ENCODE measurements around the gene GPR39.

GPR39 gene

DNA sequence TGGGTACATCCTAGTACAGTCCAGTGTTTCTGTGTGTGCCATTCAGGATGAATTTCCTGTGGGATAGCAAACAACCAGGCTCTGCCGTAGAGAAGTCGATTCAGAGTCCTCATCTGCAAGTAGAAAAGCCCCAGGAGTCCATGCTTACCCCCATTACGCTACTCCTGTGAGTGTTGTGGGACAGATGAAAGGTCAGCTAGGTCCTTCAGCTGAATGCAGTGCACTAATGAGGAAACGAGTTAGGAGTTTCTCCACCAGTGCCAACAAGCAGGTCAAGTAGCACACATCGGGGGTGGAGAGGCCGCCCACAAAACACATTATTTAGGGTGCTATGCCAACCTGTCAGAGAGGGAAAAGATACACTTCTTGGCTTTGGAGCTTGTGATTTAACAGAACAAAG lies 2.5 kb upstream of the GPR39 start:
- DNase-seq, result no peak

DNA sequence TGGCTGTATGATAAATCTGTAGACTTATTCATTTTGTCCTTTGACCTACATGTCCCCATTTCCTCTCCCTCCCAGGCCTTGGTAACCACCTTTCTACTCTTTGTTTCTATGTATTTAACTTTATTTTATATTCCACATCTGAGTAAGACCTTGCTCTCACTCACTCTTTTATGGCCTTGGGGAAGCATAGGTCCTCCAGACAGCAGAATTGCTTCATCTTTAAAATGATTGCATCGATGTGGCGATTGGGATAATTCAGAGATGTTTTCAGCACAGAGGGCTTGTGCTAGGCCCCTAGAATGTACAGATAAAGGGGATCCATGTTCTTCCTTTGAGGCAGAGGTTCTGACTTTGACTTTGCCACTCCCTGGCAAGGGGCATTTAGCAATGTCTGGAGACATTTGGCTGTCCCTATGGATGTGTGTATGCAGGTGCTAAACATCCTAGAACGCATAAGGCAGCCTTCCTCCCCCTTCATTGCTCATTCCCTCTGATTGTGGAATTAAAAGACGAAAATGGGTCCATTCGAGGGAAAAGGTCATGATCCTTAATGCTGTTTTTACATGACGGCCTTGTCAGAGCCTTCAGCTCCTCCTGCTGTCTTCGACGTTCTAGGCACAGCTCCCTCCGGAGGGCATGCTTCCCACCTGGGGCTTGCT lies 1.2 kb upstream of the GPR39 start:
- DNase-seq, result no peak

- no peak for DNase-seq
Observed at GRCh38 chr2:132415915-132416722, 486 bp upstream of the GPR39 start.

DNA sequence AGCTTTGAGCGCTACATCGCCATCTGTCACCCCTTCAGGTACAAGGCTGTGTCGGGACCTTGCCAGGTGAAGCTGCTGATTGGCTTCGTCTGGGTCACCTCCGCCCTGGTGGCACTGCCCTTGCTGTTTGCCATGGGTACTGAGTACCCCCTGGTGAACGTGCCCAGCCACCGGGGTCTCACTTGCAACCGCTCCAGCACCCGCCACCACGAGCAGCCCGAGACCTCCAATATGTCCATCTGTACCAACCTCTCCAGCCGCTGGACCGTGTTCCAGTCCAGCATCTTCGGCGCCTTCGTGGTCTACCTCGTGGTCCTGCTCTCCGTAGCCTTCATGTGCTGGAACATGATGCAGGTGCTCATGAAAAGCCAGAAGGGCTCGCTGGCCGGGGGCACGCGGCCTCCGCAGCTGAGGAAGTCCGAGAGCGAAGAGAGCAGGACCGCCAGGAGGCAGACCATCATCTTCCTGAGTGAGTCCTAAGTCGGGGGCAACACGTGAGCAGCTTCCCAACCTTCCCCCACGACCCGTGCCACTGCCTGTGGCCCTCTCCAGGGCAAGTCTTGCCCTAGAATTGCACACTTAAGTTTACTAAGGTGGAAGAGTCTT lies 928 bp downstream of the GPR39 start:
- no peak for DNase-seq

GRCh38 chr2:132419235-132419634 lies 2.6 kb downstream of the GPR39 start:
- DNase-seq, result no peak

GRCh38 chr2:132419941-132420340 lies 3.3 kb downstream of the GPR39 start:
- DNase-seq, result no peak

GRCh38 chr2:132420816-132421805 lies 4.5 kb downstream of the GPR39 start:
- no peak for DNase-seq

- DNase-seq, result no peak
Observed at GRCh38 chr2:132422736-132423135, 6.1 kb downstream of the GPR39 start.

DNA sequence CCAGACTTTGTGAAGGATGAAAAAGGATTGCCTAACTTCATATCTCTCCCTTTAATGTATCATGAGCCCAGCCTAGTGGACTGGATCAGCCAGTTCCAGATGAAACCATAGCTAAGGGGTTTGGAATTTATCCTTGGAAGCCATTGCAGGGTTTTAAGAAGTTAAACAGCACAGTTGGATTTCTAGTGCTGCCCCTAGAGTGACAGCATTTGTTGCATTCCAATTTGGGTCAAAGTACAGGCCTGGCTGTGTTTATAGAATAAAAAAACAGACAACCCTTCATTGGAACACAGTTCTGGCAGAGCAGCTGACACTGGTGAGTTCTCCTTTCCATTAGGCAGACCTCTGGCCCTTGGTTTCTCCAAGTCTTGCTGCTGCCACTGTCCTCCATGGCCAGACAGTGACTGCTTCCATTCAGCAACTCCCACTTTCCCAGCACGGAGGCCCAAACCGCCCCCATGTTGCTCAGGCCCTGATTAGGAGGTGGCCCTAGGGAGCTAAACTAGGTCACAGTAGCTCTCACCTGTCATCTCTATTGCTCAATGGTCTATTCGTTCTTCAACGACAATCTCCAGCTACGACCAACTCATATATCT lies 8.0 kb downstream of the GPR39 start:
- no peak for DNase-seq

GRCh38 chr2:132426033-132426432 lies 9.4 kb downstream of the GPR39 start:
- DNase-seq, result no peak

DNA sequence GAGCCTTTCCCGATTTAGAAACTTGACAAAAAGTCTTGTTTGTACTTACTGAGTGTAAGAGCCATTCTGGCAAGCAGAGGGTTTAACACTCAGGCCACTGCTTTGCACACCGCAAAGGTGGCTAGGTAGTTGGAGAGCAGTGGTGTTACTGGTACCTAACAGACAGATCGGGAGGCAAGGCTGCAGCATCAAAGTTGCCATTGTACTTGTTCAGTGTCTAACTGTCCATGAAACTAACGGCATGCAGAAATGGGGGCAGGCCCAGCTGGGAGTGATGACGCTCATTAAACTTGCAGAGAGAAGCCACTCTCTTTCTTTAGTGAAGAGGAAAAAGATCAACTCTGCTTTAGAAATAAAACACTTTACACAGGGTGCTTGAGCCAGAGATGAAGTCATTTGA lies 10.1 kb downstream of the GPR39 start:
- DNase-seq, result no peak

DNA sequence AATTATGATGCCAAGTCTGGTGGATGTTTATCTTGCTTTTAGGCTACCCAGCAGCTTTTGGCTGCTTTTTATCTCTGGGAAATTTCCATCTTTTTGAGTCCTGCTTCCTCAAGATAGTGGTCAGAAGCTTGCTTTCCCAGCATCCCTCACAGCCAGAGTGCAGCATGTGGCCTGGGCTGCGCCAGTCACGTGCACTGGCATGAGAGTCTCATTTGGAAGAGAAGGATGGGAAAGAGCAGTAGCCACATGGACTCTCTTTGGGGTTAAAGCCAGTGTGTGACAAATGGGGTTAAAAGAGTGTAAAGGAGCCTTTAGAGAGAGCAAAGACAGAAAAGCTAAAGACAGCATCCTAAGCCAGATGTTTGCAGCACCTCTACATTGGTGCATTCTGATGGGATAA lies 12.7 kb downstream of the GPR39 start:
- no peak for DNase-seq

DNA sequence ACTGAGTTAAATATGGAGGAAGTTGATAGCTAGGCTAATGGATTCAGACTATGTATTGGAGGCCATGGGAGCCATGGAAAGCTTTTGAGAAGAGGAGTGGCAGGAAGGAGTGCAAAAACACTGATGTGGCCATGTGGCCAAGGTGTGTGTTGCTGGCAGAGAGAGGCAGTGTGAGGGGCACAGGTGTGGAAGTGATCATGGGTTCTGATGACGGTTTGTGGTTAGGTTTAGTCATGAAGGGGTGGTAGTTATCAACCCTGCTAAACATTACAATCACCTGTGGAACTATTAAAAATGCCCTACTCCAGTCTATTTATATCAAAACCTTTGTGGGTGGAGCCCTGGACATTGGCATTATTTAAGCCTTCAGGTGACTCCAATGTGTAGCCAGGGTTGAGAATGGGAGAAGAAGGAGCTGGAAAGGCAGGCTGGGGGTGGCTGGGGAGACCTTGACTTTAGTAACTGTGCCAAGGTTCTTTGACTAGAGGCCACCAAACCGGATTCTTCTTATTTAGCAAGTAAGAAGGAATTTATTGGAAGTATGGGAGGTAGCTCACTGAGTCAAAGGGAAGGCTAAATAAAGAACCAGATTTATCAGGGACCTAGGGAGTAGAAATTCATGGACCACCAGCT lies 13.5 kb downstream of the GPR39 start:
- no peak for DNase-seq

- DNase-seq, result no peak
Observed at GRCh38 chr2:132430895-132431294, 14.3 kb downstream of the GPR39 start.

- DNase-seq, result no peak
Observed at GRCh38 chr2:132437852-132438669, 21.5 kb downstream of the GPR39 start.

DNA sequence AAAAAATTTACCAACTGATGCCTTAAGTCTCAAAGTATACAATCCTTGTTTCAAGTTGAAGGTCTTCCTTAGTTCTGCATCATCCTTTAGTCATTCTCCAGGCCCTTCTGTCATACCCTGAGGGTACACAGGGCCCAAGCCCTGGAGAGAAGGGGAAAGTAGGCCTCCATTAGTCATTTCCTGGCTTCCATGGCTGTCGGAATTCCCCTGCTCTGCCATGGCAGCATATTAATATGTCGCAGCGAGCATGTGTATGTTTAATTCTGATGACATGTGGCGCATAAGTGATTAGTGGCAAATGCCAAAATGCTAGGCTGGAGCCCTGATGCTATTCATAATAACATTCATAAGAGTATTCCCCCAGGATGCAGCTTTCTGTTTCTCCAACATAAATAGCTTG lies 22.1 kb downstream of the GPR39 start:
- DNase-seq, result no peak

GRCh38 chr2:132439703-132440398 lies 23.2 kb downstream of the GPR39 start:
- no peak for DNase-seq

GRCh38 chr2:132441051-132441450 lies 24.4 kb downstream of the GPR39 start:
- DNase-seq, result no peak

- no peak for DNase-seq
Observed at GRCh38 chr2:132442278-132442677, 25.7 kb downstream of the GPR39 start.

- DNase-seq, result no peak
Observed at GRCh38 chr2:132443106-132443505, 26.5 kb downstream of the GPR39 start.

All from activated CD8-positive, alpha-beta memory T cell treated with anti-CD3 and anti-CD28 coated beads for 24 hours (primary cell).